IMR-90 (cell line): ENCODE data around the gene GPN1. TPM values are rescaled to one million over a fixed set of nuclear protein-coding genes. Genes with fewer than 3 reads are reported as not detected.

Source experiments
- ATAC-seq: fragments of 200-7000 bp; cut with Tn5 transposase; 2 replicates; pipeline ENCODE4 v1.9.1; 2020; ENCODE audit warnings: low read depth, mild to moderate bottlenecking, moderate library complexity
- BruUV-seq: library from RNA; stranded (reverse); fragments of 400-500 nt; replicated peaks from 2 replicates; lab custom pipeline; 2021; lab: Mats Ljungman, UMichigan
- CTCF ChIA-PET: fragments of 300-600 bp; formaldehyde crosslinking; extraction: SDS; loops from one replicate; lab custom pipeline; 2021; ENCODE audit warnings: antibody characterized with exemption; lab: Yijun Ruan, JAX
- POLR2A ChIA-PET: fragments of 300-600 bp; sonication (Branson Sonifier 250); formaldehyde crosslinking; loops from one replicate; lab custom pipeline; 2022; ENCODE audit warnings: antibody characterized with exemption; ENCODE audit not compliant: unreplicated experiment; lab: Charles Lee
- DNase-seq: peaks from one replicate; pipeline ENCODE4 v3.0.0; 2013
- H2AFZ ChIP-seq: replicated peaks from 2 replicates; pipeline ENCODE3; 2013; ENCODE audit warnings: low read length, mild to moderate bottlenecking; ENCODE audit not compliant: poor library complexity
- H2AK5ac ChIP-seq: 2 replicates; pipeline ENCODE4 v1.6.1; 2013; ENCODE audit warnings: low read depth, low read length, inconsistent platforms
- H2AK9ac ChIP-seq: replicated peaks from 2 replicates; pipeline ENCODE3; 2013; ENCODE audit warnings: mild to moderate bottlenecking, low read depth, low read length, moderate library complexity; ENCODE audit not compliant: poor library complexity
- H2BK120ac ChIP-seq: 2 replicates; pipeline ENCODE4 v1.6.1; 2013; ENCODE audit warnings: low read depth, low read length, inconsistent platforms
- H2BK15ac ChIP-seq: 3 replicates; pipeline ENCODE4 v1.6.1; 2013; ENCODE audit warnings: low read depth, low read length, inconsistent platforms
- H2BK20ac ChIP-seq: 2 replicates; pipeline ENCODE4 v1.6.1; 2013; ENCODE audit warnings: low read depth, mild to moderate bottlenecking, inconsistent platforms, low read length, moderate library complexity
- H2BK5ac ChIP-seq: 2 replicates; pipeline ENCODE4 v1.6.1; 2013; ENCODE audit warnings: mild to moderate bottlenecking, low read depth, low read length, inconsistent platforms; ENCODE audit not compliant: poor library complexity, severe bottlenecking
- H3K14ac ChIP-seq: replicated peaks from 2 replicates; pipeline ENCODE4 v1.6.1; 2013; ENCODE audit warnings: low read depth, low read length, inconsistent platforms
- H3K18ac ChIP-seq: 2 replicates; pipeline ENCODE4 v1.6.1; 2013; ENCODE audit warnings: low read depth, low read length, control low read depth
- H3K23ac ChIP-seq: 2 replicates; pipeline ENCODE4 v1.6.1; 2013; ENCODE audit warnings: low read depth, low read length, inconsistent platforms
- H3K27ac ChIP-seq: 2 replicates; pipeline ENCODE4 v1.5.1; 2013; ENCODE audit warnings: mild to moderate bottlenecking, control low read depth, low read length; ENCODE audit not compliant: insufficient read depth
- H3K27me3 ChIP-seq: 2 replicates; pipeline ENCODE4 v1.6.1; 2013; ENCODE audit warnings: low read length; ENCODE audit not compliant: control insufficient read depth, insufficient read depth
- H3K36me3 ChIP-seq: 2 replicates; pipeline ENCODE4 v1.6.1; 2013; ENCODE audit warnings: low read length, mixed read lengths; ENCODE audit not compliant: control insufficient read depth, insufficient read depth
- H3K4ac ChIP-seq: 2 replicates; pipeline ENCODE4 v1.6.1; 2013; ENCODE audit warnings: low read depth, low read length, inconsistent platforms
- H3K4me1 ChIP-seq: 2 replicates; pipeline ENCODE4 v1.6.1; 2013; ENCODE audit warnings: low read length, mixed read lengths; ENCODE audit not compliant: control insufficient read depth, insufficient read depth
- H3K4me2 ChIP-seq: 2 replicates; pipeline ENCODE4 v1.6.1; 2013; ENCODE audit warnings: low read depth, mild to moderate bottlenecking, control low read depth, low read length, moderate library complexity
- H3K4me3 ChIP-seq: 2 replicates; pipeline ENCODE4 v1.5.1; 2013; ENCODE audit warnings: low read depth, mild to moderate bottlenecking, control low read depth, low read length, moderate library complexity; ENCODE audit not compliant: insufficient read depth
- H3K56ac ChIP-seq: 2 replicates; pipeline ENCODE4 v1.6.1; 2013; ENCODE audit warnings: low read length, inconsistent platforms; ENCODE audit not compliant: insufficient read depth; ENCODE audit errors: extremely low read depth
- H3K79me1 ChIP-seq, 2 experiments: 2 replicates each; pipeline ENCODE4 v1.6.1; 2013; ENCODE audit warnings: low read length in 2 of 2, inconsistent platforms in 1 of 2, low read depth in 1 of 2
- H3K9ac ChIP-seq: 2 replicates; pipeline ENCODE4 v1.6.1; 2013; ENCODE audit warnings: low read depth, low read length, control low read depth
- H3K9me1 ChIP-seq: 2 replicates; pipeline ENCODE4 v1.6.1; 2013; ENCODE audit warnings: low read length, inconsistent platforms; ENCODE audit not compliant: insufficient read depth
- H3K9me3 ChIP-seq: 2 replicates; pipeline ENCODE4 v1.6.1; 2013; ENCODE audit warnings: low read length; ENCODE audit not compliant: control insufficient read depth, insufficient read depth
- H4K20me1 ChIP-seq: 2 replicates; pipeline ENCODE4 v1.6.1; 2013; ENCODE audit warnings: low read length, inconsistent platforms; ENCODE audit not compliant: insufficient read depth
- H4K5ac ChIP-seq: 2 replicates; pipeline ENCODE4 v1.6.1; 2013; ENCODE audit warnings: mild to moderate bottlenecking, low read depth, low read length, control low read depth
- H4K8ac ChIP-seq, 2 experiments: 2 replicates each; pipeline ENCODE4 v1.6.1; 2013; ENCODE audit warnings: low read depth in 2 of 2, low read length in 2 of 2, control low read depth in 1 of 2, inconsistent platforms in 1 of 2
- H4K91ac ChIP-seq: 2 replicates; pipeline ENCODE4 v1.6.1; 2013; ENCODE audit warnings: low read depth, low read length, inconsistent platforms; ENCODE audit not compliant: insufficient read depth
- FOS ChIP-seq: fragments of 150-350 bp; IDR thresholded peaks from 2 replicates; pipeline ENCODE4 v1.6.1; 2016; ENCODE audit warnings: low read depth, low read length
- MAZ ChIP-seq: IDR thresholded peaks from 2 replicates; pipeline ENCODE4 v1.6.1; 2012; ENCODE audit warnings: low read depth, mild to moderate bottlenecking, low read length, improper control_type of control experiment, moderate library complexity, borderline replicate concordance
- NFE2L2 ChIP-seq: fragments of 150-350 bp; IDR thresholded peaks from 2 replicates; pipeline ENCODE4 v1.6.1; 2016; ENCODE audit warnings: low read depth, mild to moderate bottlenecking, low read length
- RCOR1 ChIP-seq: IDR thresholded peaks from 2 replicates; pipeline ENCODE4 v1.6.1; 2012; ENCODE audit warnings: mild to moderate bottlenecking, low read length, improper control_type of control experiment; ENCODE audit not compliant: insufficient replicate concordance
- USF2 ChIP-seq: fragments of 150-350 bp; IDR thresholded peaks from 2 replicates; pipeline ENCODE4 v1.6.1; 2017; ENCODE audit warnings: mild to moderate bottlenecking, antibody characterized with exemption, low read length, low read depth
- WGBS, 2 experiments: methylation state at CpG; one replicate each; pipeline versions ENCODE4 v1.1.5 to v1.1.7; 2013; ENCODE audit warnings: missing lambda C conversion rate in 2 of 2; ENCODE audit not compliant: insufficient read length in 1 of 2; ENCODE audit errors: extremely low coverage in 2 of 2; 5-methylcytosine and 5-hydroxymethylcytosine counted together
- dilution Hi-C: fragments of 300-500 bp; cut with HindIII; formaldehyde crosslinking; loops from one replicate; pipeline ENCODE4 v1.14.3; 2018; ENCODE audit warnings: low sequenced_read_pairs; ENCODE audit not compliant: unreplicated experiment
- in situ Hi-C: fragments of 300-500 bp; cut with MboI; formaldehyde crosslinking; loops from 3 replicates; pipeline ENCODE4 v1.14.3; 2019; ENCODE audit warnings: low sequenced_read_pairs, inconsistent platforms, mixed read lengths
- intact Hi-C: fragments of 100-400 bp; cut with micrococcal nuclease; formaldehyde crosslinking; loops from 2 replicates; pipeline ENCODE4 v1.10.0; 2022
- polyA plus RNA-seq, 3 experiments: library from polyadenylated mRNA; depleted of rRNA; stranded (reverse); fragments of >200 nt; gene quantifications; 2 replicates each; pipeline ENCODE4 v1.2.3, GENCODE V29; 2012; ENCODE audit warnings: low replicate concordance in 1 of 3
- total RNA-seq: library from RNA; depleted of rRNA; stranded (reverse); fragments of >200 nt; gene quantifications from 2 replicates; pipeline ENCODE4 v1.2.3, GENCODE V29; 2012

GPN1 gene
- total and polyA plus RNA-seq, 2 of the 4 experiments (the other 2 are of a cell fraction): 37.8 to 63.8 TPM

GRCh38 chr2:27587025-27587424 is 41.8 kb upstream of the GPN1 start:
- no peak overlapping the region for H2AFZ ChIP-seq
- ATAC-seq: no peak
- peaks cover 25% of the 10 kb centered on the region for H4K20me1 ChIP-seq
- H3K18ac ChIP-seq: no peak overlapping the region
- no peak overlapping the region for H3K4ac ChIP-seq
- no peak overlapping the region for H4K5ac ChIP-seq
- no peaks in the 10 kb centered on the region for H3K27me3 ChIP-seq
- peaks cover 5% of the 10 kb centered on the region; the same call in 1 of the 2 replicates for H3K4me1 ChIP-seq
- ChIA-PET POLR2A (no interaction called here), CTCF (interaction anchor here (0.6 kb wide), 1 partner anchor 10 kb away, joined by 6 read pairs; no protein-coding TSS in a partner anchor)
- peaks cover 6% of the 10 kb centered on the region; the same call in 1 of the 2 replicates for H3K9me1 ChIP-seq
- H3K14ac ChIP-seq: no peak overlapping the region
- dilution Hi-C loops: no loop called here
- H3K4me3 ChIP-seq: no peak overlapping the region
- no peak overlapping the region for H3K27ac ChIP-seq
- peaks cover 10 to 42% of the 10 kb centered on the region in 2 experiments for H3K79me1 ChIP-seq
- no peak overlapping the region for H2BK120ac ChIP-seq
- no peak for TF ChIP-seq NFE2L2
- no peak for TF ChIP-seq USF2
- no peak for TF ChIP-seq FOS
- TF ChIP-seq RCOR1: no peak
- no peak for TF ChIP-seq MAZ
- H2BK5ac ChIP-seq: no peak overlapping the region
- H2AK5ac ChIP-seq: no peak overlapping the region
- intact Hi-C loops: no loop called here
- no peak overlapping the region for H3K4me2 ChIP-seq
- H3K23ac ChIP-seq: no peak overlapping the region
- H3K9me3 ChIP-seq: peaks cover 4% of the 10 kb centered on the region
- H2BK20ac ChIP-seq: no peak overlapping the region
- no peak for DNase-seq
- BruUV-seq: no TSS peak
- no CpG with 5 or more reads among the region's 2 CpGs for WGBS, 2 experiments
- in situ Hi-C loops: no loop called here
- H4K8ac ChIP-seq: no peak overlapping the region
- H2AK9ac ChIP-seq: no peak overlapping the region
- H3K9ac ChIP-seq: no peak overlapping the region
- H2BK15ac ChIP-seq: no peak overlapping the region
- H3K36me3 ChIP-seq: no peaks in the 10 kb centered on the region
- no peak overlapping the region for H3K56ac ChIP-seq
- no peak overlapping the region for H4K91ac ChIP-seq
